RWPE1 (cell line): Measurements from ENCODE around the gene LMBRD2.
A peak's percentile ranks its signal among the peaks of the same experiment; 100 is the strongest.

ENCODE experiments used
- CTCF ChIA-PET: fragments of 350-600 bp; sonication (Branson Sonifier 250); formaldehyde crosslinking; extraction: SDS; loops from one replicate; lab custom pipeline; 2021; lab: Yijun Ruan, JAX
- POLR2A ChIA-PET: fragments of 400-600 bp; formaldehyde crosslinking; extraction: SDS; loops from one replicate; lab custom pipeline; 2020; ENCODE audit warnings: antibody characterized with exemption; ENCODE audit not compliant: low non-redundant PET; lab: Yijun Ruan, JAX
- DNase-seq: peaks from one replicate; pipeline ENCODE4 v3.0.0; 2012; ENCODE audit warnings: low spot score
- H3K27ac ChIP-seq: fragments of 450-650 bp; 2 replicates; pipeline ENCODE4 v1.5.1; 2017
- CTCF ChIP-seq: fragments of 450-650 bp; conservative IDR thresholded peaks from 2 replicates; pipeline ENCODE4 v1.5.1; 2017; ENCODE audit warnings: low read depth, mild to moderate bottlenecking

Gene LMBRD2

GRCh38 chr5:36164461-36164860, 12.8 kb upstream of the LMBRD2 start:
- no peak for TF ChIP-seq CTCF
- ChIA-PET CTCF (no interaction called here), POLR2A (no interaction called here)
- no peak overlapping the region for H3K27ac ChIP-seq
- DNase-seq: no peak

- TF ChIP-seq CTCF: no peak
- no peak for DNase-seq
- ChIA-PET POLR2A (no interaction called here), CTCF (no interaction called here)
- H3K27ac ChIP-seq: no peak overlapping the region
Measured at GRCh38 chr5:36162810-36163486, 11.3 kb upstream of the LMBRD2 start.

- DNase-seq: peak; percentile 34
- TF ChIP-seq CTCF: no peak
- H3K27ac ChIP-seq: no peak overlapping the region
- CTCF ChIA-PET: no interaction called here
- POLR2A ChIA-PET: no interaction called here
Measured at GRCh38 chr5:36161361-36161760, 9.7 kb upstream of the LMBRD2 start.

- DNase-seq: no peak
- ChIA-PET POLR2A (no interaction called here), CTCF (interaction anchor here (0.5 to 0.6 kb wide), 2 partner anchors 108 to 388 kb away, joined by 4 to 5 read pairs; no protein-coding TSS in a partner anchor)
- TF ChIP-seq CTCF: no peak
- peak overlapping the region; percentile 57 for H3K27ac ChIP-seq
Measured at GRCh38 chr5:36160617-36161016, 8.9 kb upstream of the LMBRD2 start.

GRCh38 chr5:36158144-36158543, 6.5 kb upstream of the LMBRD2 start:
- ChIA-PET CTCF (interaction anchor here (0.9 kb wide), 1 partner anchor 148 kb away, joined by 6 read pairs; no protein-coding TSS in a partner anchor), POLR2A (no interaction called here)
- TF ChIP-seq CTCF: no peak
- no peak overlapping the region for H3K27ac ChIP-seq
- no peak for DNase-seq

- ChIA-PET CTCF (no interaction called here), POLR2A (no interaction called here)
- TF ChIP-seq CTCF: no peak
- peak overlapping the region; percentile 75 for H3K27ac ChIP-seq
- DNase-seq: peak; percentile 21
Measured at GRCh38 chr5:36156619-36157018, 4.9 kb upstream of the LMBRD2 start.
